ENCODE results near the gene HMX2.

GRCh38 chr10:123147635-123148413 is at the start of gene HMX2:
- TF ChIP-seq EZH2 (IDR thresholded peaks at IDR 0.05; ENCODE audit: insufficient read depth, poor library complexity, severe bottlenecking) (no peak), EZH2phosphoT487 (IDR thresholded peaks at IDR 0.05; ENCODE audit: insufficient read depth, low read depth) (no peak; the same call in 1 of the 2 replicates)
